H9 (cell line): ENCODE measurements around the gene KLK13. TPM values are rescaled to one million over a fixed set of nuclear protein-coding genes. Genes with fewer than 3 reads are reported as not detected.

Source experiments
- DNase-seq: peaks from one replicate; pipeline ENCODE4 v3.0.0-alpha.2; 2017
- H2AFZ ChIP-seq: one replicate; pipeline ENCODE4 v1.6.1; 2013; ENCODE audit warnings: mild to moderate bottlenecking, low read length, control low read depth, moderate library complexity
- H2AK5ac ChIP-seq: 2 replicates; pipeline ENCODE4 v1.6.1; 2013; ENCODE audit warnings: low read length, control low read depth, mixed read lengths; ENCODE audit not compliant: insufficient read length
- H2BK120ac ChIP-seq: one replicate; pipeline ENCODE4 v1.6.1; 2013; ENCODE audit warnings: low read depth, mild to moderate bottlenecking, low read length, control low read depth, inconsistent platforms; ENCODE audit not compliant: poor library complexity, severe bottlenecking
- H2BK12ac ChIP-seq: 2 replicates; pipeline ENCODE4 v1.6.1; 2013; ENCODE audit warnings: low read length, control low read depth, mixed read lengths, low read depth; ENCODE audit not compliant: insufficient read length
- H2BK15ac ChIP-seq: 2 replicates; pipeline ENCODE4 v1.6.1; 2013; ENCODE audit warnings: low read depth, low read length, control low read depth
- H2BK20ac ChIP-seq: one replicate; pipeline ENCODE4 v1.6.1; 2013; ENCODE audit warnings: low read depth, mild to moderate bottlenecking, low read length, control low read depth, inconsistent platforms; ENCODE audit not compliant: poor library complexity, severe bottlenecking
- H2BK5ac ChIP-seq: 2 replicates; pipeline ENCODE4 v1.6.1; 2013; ENCODE audit warnings: low read length, control low read depth, mixed read lengths; ENCODE audit not compliant: insufficient read length
- H3K14ac ChIP-seq: 2 replicates; pipeline ENCODE4 v1.6.1; 2013; ENCODE audit warnings: low read length, control low read depth; ENCODE audit not compliant: insufficient read depth
- H3K18ac ChIP-seq: 2 replicates; pipeline ENCODE4 v1.6.1; 2013; ENCODE audit warnings: low read depth, mild to moderate bottlenecking, mixed read lengths, low read length, control low read depth; ENCODE audit not compliant: insufficient read length
- H3K23ac ChIP-seq: 2 replicates; pipeline ENCODE4 v1.6.1; 2013; ENCODE audit warnings: low read length, control low read depth, mixed read lengths, low read depth; ENCODE audit not compliant: insufficient read length
- H3K23me2 ChIP-seq: 2 replicates; pipeline ENCODE4 v1.6.1; 2013; ENCODE audit warnings: low read depth, mild to moderate bottlenecking, mixed read lengths, low read length, control low read depth; ENCODE audit not compliant: insufficient read length, poor library complexity, severe bottlenecking
- H3K27ac ChIP-seq: 2 replicates; pipeline ENCODE4 v1.5.1; 2013; ENCODE audit warnings: low read length, control low read depth, mixed read lengths, low read depth; ENCODE audit not compliant: insufficient read length
- H3K27me3 ChIP-seq: 2 replicates; pipeline ENCODE4 v1.6.1; 2013; ENCODE audit warnings: low read length, control low read depth, inconsistent platforms; ENCODE audit not compliant: insufficient read depth
- H3K4ac ChIP-seq: 2 replicates; pipeline ENCODE4 v1.6.1; 2013; ENCODE audit warnings: low read depth, mild to moderate bottlenecking, control low read depth, inconsistent platforms, low read length, moderate library complexity
- H3K4me1 ChIP-seq: 2 replicates; pipeline ENCODE4 v1.6.1; 2013; ENCODE audit warnings: low read length, control low read depth, inconsistent platforms; ENCODE audit not compliant: insufficient read depth
- H3K4me2 ChIP-seq: 2 replicates; pipeline ENCODE4 v1.6.1; 2013; ENCODE audit warnings: low read length, control low read depth, mixed read lengths; ENCODE audit not compliant: insufficient read length, insufficient read depth
- H3K56ac ChIP-seq: 2 replicates; pipeline ENCODE4 v1.6.1; 2013; ENCODE audit warnings: low read depth, mild to moderate bottlenecking, mixed read lengths, low read length, control low read depth; ENCODE audit not compliant: insufficient read length
- H3K79me1 ChIP-seq: 2 replicates; pipeline ENCODE4 v1.6.1; 2013; ENCODE audit warnings: low read depth, mild to moderate bottlenecking, moderate library complexity, low read length, control low read depth, inconsistent platforms; ENCODE audit not compliant: insufficient read depth, poor library complexity, severe bottlenecking
- H3K79me2 ChIP-seq: 2 replicates; pipeline ENCODE4 v1.6.1; 2013; ENCODE audit warnings: low read length, control low read depth, inconsistent platforms; ENCODE audit not compliant: insufficient read depth
- H3K9ac ChIP-seq: 2 replicates; pipeline ENCODE4 v1.6.1; 2013; ENCODE audit warnings: low read length, control low read depth, mixed read lengths; ENCODE audit not compliant: insufficient read length; ENCODE audit errors: extremely low read depth
- H3K9me3 ChIP-seq: one replicate; pipeline ENCODE4 v1.6.1; 2013; ENCODE audit warnings: low read depth, low read length, inconsistent platforms; ENCODE audit not compliant: control insufficient read depth
- H3T11ph ChIP-seq: one replicate; pipeline ENCODE4 v1.6.1; 2013; ENCODE audit warnings: mild to moderate bottlenecking, low read length, control low read depth, inconsistent platforms
- H4K20me1 ChIP-seq: one replicate; pipeline ENCODE4 v1.6.1; 2013; ENCODE audit not compliant: control insufficient read depth, insufficient read length, insufficient read depth
- H4K5ac ChIP-seq: 2 replicates; pipeline ENCODE4 v1.6.1; 2013; ENCODE audit warnings: low read depth, mild to moderate bottlenecking, mixed read lengths, low read length, control low read depth; ENCODE audit not compliant: insufficient read length
- H4K8ac ChIP-seq: replicated peaks from 2 replicates; pipeline ENCODE4 v1.6.1; 2013; ENCODE audit warnings: low read length, control low read depth, mixed read lengths, low read depth; ENCODE audit not compliant: insufficient read length
- H4K91ac ChIP-seq: 2 replicates; pipeline ENCODE4 v1.6.1; 2013; ENCODE audit warnings: low read depth, mild to moderate bottlenecking, moderate library complexity, mixed read lengths, low read length, control low read depth; ENCODE audit not compliant: insufficient read length
- H3K27ac Mint-ChIP-seq, 3 experiments: 2 replicates in 2 of 3; 3 replicates in 1 of 3; pipeline ENCODE4 v1.8.0; 2020 to 2021; ENCODE audit warnings: mixed read lengths in 3 of 3, mild to moderate bottlenecking in 1 of 3, moderate library complexity in 1 of 3
- H3K27me3 Mint-ChIP-seq: 2 replicates; pipeline ENCODE4 v1.8.0; 2021; ENCODE audit warnings: low read depth, mild to moderate bottlenecking, moderate library complexity, mixed read lengths
- H3K36me3 Mint-ChIP-seq, 3 experiments: 2 replicates in 2 of 3; 3 replicates in 1 of 3; pipeline ENCODE4 v1.8.0; 2020 to 2021; ENCODE audit warnings: low read depth in 3 of 3, mixed read lengths in 3 of 3; ENCODE audit not compliant: insufficient read depth in 1 of 3
- H3K4me1 Mint-ChIP-seq, 2 experiments: 2 replicates each; pipeline ENCODE4 v1.8.0; 2020; ENCODE audit warnings: mixed read lengths in 2 of 2
- H3K4me3 Mint-ChIP-seq, 2 experiments: 2 replicates in 1 of 2; 3 replicates in 1 of 2; pipeline ENCODE4 v1.8.0; 2020 to 2021; ENCODE audit warnings: mild to moderate bottlenecking in 2 of 2, mixed read lengths in 2 of 2, moderate library complexity in 1 of 2
- H3K9me3 Mint-ChIP-seq, 2 experiments: 2 replicates in 1 of 2; 3 replicates in 1 of 2; pipeline ENCODE4 v1.8.0; 2020; ENCODE audit warnings: mild to moderate bottlenecking in 2 of 2, mixed read lengths in 2 of 2, moderate library complexity in 1 of 2
- CTCF ChIP-seq: fragments of 200-600 bp; sonication (generic); conservative IDR thresholded peaks from 3 replicates; pipeline ENCODE4 v1.8.0; 2021; ENCODE audit warnings: antibody characterized with exemption, mild to moderate bottlenecking
- WGBS: extraction: QIAGEN DNeasy Blood & Tissue Kit; methylation state at CpG from one replicate; pipeline ENCODE4 v1.1.7; 2013; ENCODE audit warnings: missing lambda C conversion rate, low lambda C conversion rate, mixed read lengths; ENCODE audit not compliant: insufficient read length; ENCODE audit errors: extremely low coverage; 5-methylcytosine and 5-hydroxymethylcytosine counted together
- total RNA-seq: library from RNA; stranded (reverse); gene quantifications from 2 replicates; pipeline ENCODE4 v1.2.1, GENCODE V29; 2021

Gene KLK13
- total RNA-seq, 1 experiment from 2014 or later, result 4.2 TPM

DNA sequence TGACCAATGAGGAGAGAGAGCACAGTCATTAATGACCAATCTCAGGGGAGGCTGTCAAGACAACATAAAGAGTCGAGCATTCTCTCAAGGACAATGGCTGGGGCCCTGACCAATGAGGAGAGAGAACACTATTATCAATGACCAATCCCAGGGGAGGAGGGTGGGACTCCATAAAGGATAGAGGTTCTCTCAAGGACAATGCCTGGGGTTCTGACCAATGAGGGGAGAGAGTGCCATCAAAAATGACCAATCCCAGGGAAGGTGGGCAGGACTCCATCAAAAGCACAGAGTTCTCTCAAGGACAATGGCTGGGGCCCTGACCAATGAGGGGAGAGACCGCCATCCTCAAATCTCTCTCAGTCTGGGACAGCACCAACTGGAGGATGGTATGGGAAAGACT, 35.2 kb downstream of the KLK13 start:
- TF ChIP-seq CTCF, result no peak
- H3K9me3 ChIP-seq, result no peaks in the 10 kb centered on the region
- no peak overlapping the region for H2BK15ac ChIP-seq
- H3K14ac ChIP-seq, result no peak overlapping the region
- no peaks in the 10 kb centered on the region for H4K20me1 ChIP-seq
- no peak overlapping the region for H2BK12ac ChIP-seq
- no peak overlapping the region for H2BK120ac ChIP-seq
- no peak overlapping the region for H4K8ac ChIP-seq
- no peak for DNase-seq
- H3K4ac ChIP-seq, result no peak overlapping the region
- no peaks in the 10 kb centered on the region for H3K36me3 Mint-ChIP-seq
- no peaks in the 10 kb centered on the region for H3K79me1 ChIP-seq
- no peak overlapping the region for H3K18ac ChIP-seq
- no peak overlapping the region for H2AK5ac ChIP-seq
- H3K4me1 Mint-ChIP-seq, result peaks cover 24 to 41% of the 10 kb centered on the region in 2 experiments
- H2AFZ ChIP-seq, result no peak overlapping the region
- H3K27ac Mint-ChIP-seq, result no peak overlapping the region
- no peaks in the 10 kb centered on the region for H3K23me2 ChIP-seq
- no peak overlapping the region for H3K4me3 Mint-ChIP-seq
- H3K9ac ChIP-seq, result no peak overlapping the region
- no peaks in the 10 kb centered on the region for H3K27me3 ChIP-seq
- H3K9me3 Mint-ChIP-seq, result no peaks in the 10 kb centered on the region; a peak in 1 of 5 replicates
- no peak overlapping the region for H4K91ac ChIP-seq
- H3K23ac ChIP-seq, result no peak overlapping the region
- no peak overlapping the region for H2BK5ac ChIP-seq
- peaks cover 11% of the 10 kb centered on the region for H3K27me3 Mint-ChIP-seq
- H4K5ac ChIP-seq, result no peak overlapping the region
- no peak overlapping the region for H3K4me2 ChIP-seq
- H3K27ac ChIP-seq, result no peak overlapping the region
- no peak overlapping the region for H3T11ph ChIP-seq
- no peak overlapping the region for H2BK20ac ChIP-seq
- no CpG with 5 or more reads among the region's 2 CpGs for WGBS
- H3K79me2 ChIP-seq, result no peaks in the 10 kb centered on the region
- H3K56ac ChIP-seq, result no peak overlapping the region
- no peaks in the 10 kb centered on the region for H3K4me1 ChIP-seq
